ENCODE measurements around the gene TMEM30A. TPM values are rescaled to one million over a fixed set of nuclear protein-coding genes. Genes with fewer than 3 reads are reported as not detected.

The TMEM30A gene
- polyA plus RNA-seq, 1 experiment = 11.4 TPM

GRCh38 chr6:75280131-75280855 lies 4.3 kb downstream of the TMEM30A start:
- CTCF ChIA-PET = interaction anchor here (1.4 kb wide), 1 partner anchor 224 kb away, joined by 4 read pairs; no protein-coding TSS in a partner anchor
- Histone ChIP-seq H3K36me3 (ENCODE audit: control insufficient read depth, insufficient read depth, low read length) (no peaks in the 10 kb centered on the region), H3K4me3 (ENCODE audit: low read depth, low read length) (no peak overlapping the region), H3K27me3 (ENCODE audit: control insufficient read depth, insufficient read depth, low read length) (no peaks in the 10 kb centered on the region)
- no peak for TF ChIP-seq CTCF (IDR thresholded peaks at IDR 0.05; ENCODE audit: insufficient read depth, low read depth, low read length)
- POLR2A ChIA-PET = interaction anchor here (0.5 kb wide), 1 partner anchor 1122 kb away, joined by 5 read pairs; no protein-coding TSS in a partner anchor
- DNase-seq (ENCODE audit: low read depth) = no peak

GRCh38 chr6:75279418-75279817 lies 5.2 kb downstream of the TMEM30A start:
- DNase-seq (ENCODE audit: low read depth) = no peak
- POLR2A ChIA-PET = interaction anchor here (0.5 kb wide), 1 partner anchor 1121 kb away, joined by 5 read pairs; no protein-coding TSS in a partner anchor

GRCh38 chr6:75278474-75279077 lies 6.0 kb downstream of the TMEM30A start:
- ChIA-PET CTCF (interaction anchor here (0.6 to 1.4 kb wide), 3 partner anchors 11 to 95 kb away, joined by 3 to 6 read pairs (median 3); no protein-coding TSS in a partner anchor), POLR2A (no interaction called here)
- no peak for TF ChIP-seq CTCF (IDR thresholded peaks at IDR 0.05; ENCODE audit: insufficient read depth, low read depth, low read length)
- DNase-seq (ENCODE audit: low read depth) = no peak
- Histone ChIP-seq H3K36me3 (ENCODE audit: control insufficient read depth, insufficient read depth, low read length) (no peaks in the 10 kb centered on the region), H3K27me3 (ENCODE audit: control insufficient read depth, insufficient read depth, low read length) (no peaks in the 10 kb centered on the region), H3K4me3 (ENCODE audit: low read depth, low read length) (no peak overlapping the region)

More at GRCh38 chr6:75279418-75279817, 5.2 kb downstream of the TMEM30A start:
- CTCF ChIA-PET = interaction anchor here (0.7 kb wide), 1 partner anchor 13 kb away, joined by 3 read pairs; no protein-coding TSS in a partner anchor
- Histone ChIP-seq H3K36me3 (ENCODE audit: control insufficient read depth, insufficient read depth, low read length) (no peaks in the 10 kb centered on the region), H3K27me3 (ENCODE audit: control insufficient read depth, insufficient read depth, low read length) (no peaks in the 10 kb centered on the region), H3K4me3 (ENCODE audit: low read depth, low read length) (no peak overlapping the region)
- TF ChIP-seq CTCF (IDR thresholded peaks at IDR 0.05; ENCODE audit: insufficient read depth, low read depth, low read length) = no peak

GRCh38 chr6:75275067-75275466 lies 9.5 kb downstream of the TMEM30A start:
- no peak for TF ChIP-seq CTCF (IDR thresholded peaks at IDR 0.05; ENCODE audit: insufficient read depth, low read depth, low read length)
- Histone ChIP-seq H3K36me3 (ENCODE audit: control insufficient read depth, insufficient read depth, low read length) (no peaks in the 10 kb centered on the region; the same call in 1 of the 2 replicates), H3K4me3 (ENCODE audit: low read depth, low read length) (no peak overlapping the region), H3K27me3 (ENCODE audit: control insufficient read depth, insufficient read depth, low read length) (no peaks in the 10 kb centered on the region)
- peak; percentile 77 for DNase-seq (ENCODE audit: low read depth)
- CTCF ChIA-PET = interaction anchor here (0.6 to 1.2 kb wide), 3 partner anchors 8 to 405 kb away, joined by 4 read pairs; no protein-coding TSS in a partner anchor
- POLR2A ChIA-PET = interaction anchor here (0.6 kb wide), 1 partner anchor 111 kb away, joined by 3 read pairs; no protein-coding TSS in a partner anchor

GRCh38 chr6:75273009-75273408 lies 11.6 kb downstream of the TMEM30A start:
- CTCF ChIA-PET = interaction anchor here (0.9 kb wide), 1 partner anchor 234 kb away, joined by 5 read pairs; no protein-coding TSS in a partner anchor
- Histone ChIP-seq H3K36me3 (ENCODE audit: control insufficient read depth, insufficient read depth, low read length) (no peaks in the 10 kb centered on the region; the same call in 1 of the 2 replicates), H3K4me3 (ENCODE audit: low read depth, low read length) (no peak overlapping the region), H3K27me3 (ENCODE audit: control insufficient read depth, insufficient read depth, low read length) (no peaks in the 10 kb centered on the region)
- TF ChIP-seq CTCF (IDR thresholded peaks at IDR 0.05; ENCODE audit: insufficient read depth, low read depth, low read length) = no peak
- DNase-seq (ENCODE audit: low read depth) = no peak
- POLR2A ChIA-PET = no interaction called here
